HG03565 (cell line): ENCODE data around the gene PDE8B.

Experiments used
- ATAC-seq: cut with Tn5 transposase; IDR thresholded peaks from one replicate; pipeline ENCODE4 v1.9.1; 2021; ENCODE audit warnings: mild to moderate bottlenecking, moderate library complexity; ENCODE audit not compliant: unreplicated experiment

The PDE8B gene

GRCh38 chr5:77282337-77283027 lies 72.0 kb downstream of the PDE8B start:
- ATAC-seq, result no peak

- ATAC-seq, result no peak
Measured at GRCh38 chr5:77285251-77285841, 74.9 kb downstream of the PDE8B start.

- no peak for ATAC-seq
Measured at GRCh38 chr5:77292026-77292757, 81.7 kb downstream of the PDE8B start.

GRCh38 chr5:77294185-77294584 lies 83.7 kb downstream of the PDE8B start:
- no peak for ATAC-seq

- no peak for ATAC-seq
Measured at GRCh38 chr5:77295863-77296378, 85.4 kb downstream of the PDE8B start.

- ATAC-seq, result no peak
Measured at GRCh38 chr5:77298146-77298545, 87.7 kb downstream of the PDE8B start.

GRCh38 chr5:77300451-77300850 lies 90.0 kb downstream of the PDE8B start:
- no peak for ATAC-seq

GRCh38 chr5:77301447-77301883 lies 91.0 kb downstream of the PDE8B start:
- ATAC-seq, result no peak

GRCh38 chr5:77302247-77302646 lies 91.8 kb downstream of the PDE8B start:
- no peak for ATAC-seq

GRCh38 chr5:77302653-77303052 lies 92.2 kb downstream of the PDE8B start:
- no peak for ATAC-seq

GRCh38 chr5:77304388-77304787 lies 93.9 kb downstream of the PDE8B start:
- no peak for ATAC-seq

GRCh38 chr5:77305222-77305846 lies 94.9 kb downstream of the PDE8B start:
- ATAC-seq, result no peak

GRCh38 chr5:77305956-77306355 lies 95.5 kb downstream of the PDE8B start:
- ATAC-seq, result no peak

GRCh38 chr5:77306531-77306930 lies 96.1 kb downstream of the PDE8B start:
- ATAC-seq, result no peak

GRCh38 chr5:77308154-77308960 lies 97.9 kb downstream of the PDE8B start:
- ATAC-seq, result no peak

GRCh38 chr5:77309140-77309539 lies 98.7 kb downstream of the PDE8B start:
- ATAC-seq, result no peak

- no peak for ATAC-seq
Measured at GRCh38 chr5:77310494-77311213, 100.2 kb downstream of the PDE8B start.

- ATAC-seq, result no peak
Measured at GRCh38 chr5:77311214-77311571, 100.7 kb downstream of the PDE8B start.

GRCh38 chr5:77312413-77312812 lies 101.9 kb downstream of the PDE8B start:
- ATAC-seq, result no peak
